ENCODE data around the gene DNASE1L1. TPM values are rescaled to one million over a fixed set of nuclear protein-coding genes. Genes with fewer than 3 reads are reported as not detected.

Gene DNASE1L1
- total and polyA plus RNA-seq, 2 donors (not counting 1 experiment from before 2014, with no cell fraction given): 11.3 to 38.5 TPM

- no peak overlapping the region for H3K27ac ChIP-seq (ENCODE audit: insufficient read depth, low read length)
Observed at GRCh38 chrX:154426916-154427770, 18.1 kb upstream of the DNASE1L1 start.

GRCh38 chrX:154420402-154420756 is 11.3 kb upstream of the DNASE1L1 start:
- no peaks in the 10 kb centered on the region for H4K20me1 ChIP-seq (ENCODE audit: control insufficient read depth, extremely low read depth, insufficient read depth, low read length)
- H3K36me3 ChIP-seq (ENCODE audit: control insufficient read depth, insufficient read depth, low read length): peaks cover 2% of the 10 kb centered on the region
- TF ChIP-seq, protein P1, sequence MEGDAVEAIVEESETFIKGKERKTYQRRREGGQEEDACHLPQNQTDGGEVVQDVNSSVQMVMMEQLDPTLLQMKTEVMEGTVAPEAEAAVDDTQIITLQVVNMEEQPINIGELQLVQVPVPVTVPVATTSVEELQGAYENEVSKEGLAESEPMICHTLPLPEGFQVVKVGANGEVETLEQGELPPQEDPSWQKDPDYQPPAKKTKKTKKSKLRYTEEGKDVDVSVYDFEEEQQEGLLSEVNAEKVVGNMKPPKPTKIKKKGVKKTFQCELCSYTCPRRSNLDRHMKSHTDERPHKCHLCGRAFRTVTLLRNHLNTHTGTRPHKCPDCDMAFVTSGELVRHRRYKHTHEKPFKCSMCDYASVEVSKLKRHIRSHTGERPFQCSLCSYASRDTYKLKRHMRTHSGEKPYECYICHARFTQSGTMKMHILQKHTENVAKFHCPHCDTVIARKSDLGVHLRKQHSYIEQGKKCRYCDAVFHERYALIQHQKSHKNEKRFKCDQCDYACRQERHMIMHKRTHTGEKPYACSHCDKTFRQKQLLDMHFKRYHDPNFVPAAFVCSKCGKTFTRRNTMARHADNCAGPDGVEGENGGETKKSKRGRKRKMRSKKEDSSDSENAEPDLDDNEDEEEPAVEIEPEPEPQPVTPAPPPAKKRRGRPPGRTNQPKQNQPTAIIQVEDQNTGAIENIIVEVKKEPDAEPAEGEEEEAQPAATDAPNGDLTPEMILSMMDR (conservative IDR thresholded peaks at IDR 0.05 in 1 of 2, IDR thresholded peaks at IDR 0.05 in 1 of 2; ENCODE audit: low read depth in 1 of 2, low read length in 2 of 2): no peak
- TF ChIP-seq EZH2 (IDR thresholded peaks at IDR 0.05; ENCODE audit: low read length, missing control alignments): no peak
- no peak overlapping the region for H3K4me2 ChIP-seq (ENCODE audit: extremely low read depth, insufficient read depth, low read length)
- no peak overlapping the region for H3K4me3 ChIP-seq (replicated peaks in 1 of 4; ENCODE audit: control extremely low read depth in 1 of 4, insufficient read depth in 1 of 4, low read depth in 3 of 4, low read length in 4 of 4)
- H3K9ac ChIP-seq (ENCODE audit: insufficient read depth, low read length): no peak overlapping the region
- H3K9me3 ChIP-seq (ENCODE audit: control insufficient read depth, insufficient read depth, low read depth, low read length): no peaks in the 10 kb centered on the region
- H3K27ac ChIP-seq (ENCODE audit: insufficient read depth, low read length): no peak overlapping the region
- no peak overlapping the region for H2AFZ ChIP-seq (ENCODE audit: low read length)
- DNase-seq (ENCODE audit: low read depth in 2 of 2): no peak
- H3K79me2 ChIP-seq (ENCODE audit: control insufficient read depth, insufficient read depth, low read length): no peaks in the 10 kb centered on the region
- H3K27me3 ChIP-seq (ENCODE audit: control insufficient read depth, insufficient read depth, low read length): no peaks in the 10 kb centered on the region
- H3K4me1 ChIP-seq (ENCODE audit: control insufficient read depth, extremely low read depth, insufficient read depth, low read length): no peaks in the 10 kb centered on the region

More at GRCh38 chrX:154426916-154427770, 18.1 kb upstream of the DNASE1L1 start:
- Histone ChIP-seq H3K36me3 (ENCODE audit: control insufficient read depth, insufficient read depth, low read length) (no peaks in the 10 kb centered on the region), H3K79me2 (ENCODE audit: control insufficient read depth, insufficient read depth, low read length) (peaks cover 14% of the 10 kb centered on the region), H3K4me2 (ENCODE audit: extremely low read depth, insufficient read depth, low read length) (no peak overlapping the region), H3K4me1 (ENCODE audit: control insufficient read depth, extremely low read depth, insufficient read depth, low read length) (no peaks in the 10 kb centered on the region), H3K4me3 (replicated peaks in 1 of 4; ENCODE audit: control extremely low read depth in 1 of 4, insufficient read depth in 1 of 4, low read depth in 3 of 4, low read length in 4 of 4) (no peak overlapping the region), H4K20me1 (ENCODE audit: control insufficient read depth, extremely low read depth, insufficient read depth, low read length) (no peaks in the 10 kb centered on the region), H2AFZ (ENCODE audit: low read length) (no peak overlapping the region), H3K9ac (ENCODE audit: insufficient read depth, low read length) (no peak overlapping the region), H3K9me3 (ENCODE audit: control insufficient read depth, insufficient read depth, low read depth, low read length) (no peaks in the 10 kb centered on the region), H3K27me3 (ENCODE audit: control insufficient read depth, insufficient read depth, low read length) (no peaks in the 10 kb centered on the region)
- DNase-seq (ENCODE audit: low read depth in 2 of 2): no peak
- TF ChIP-seq, protein P1 (conservative IDR thresholded peaks at IDR 0.05 in 1 of 2, IDR thresholded peaks at IDR 0.05 in 1 of 2; ENCODE audit: low read depth in 1 of 2, low read length in 2 of 2): no peak
- no peak for TF ChIP-seq EZH2 (IDR thresholded peaks at IDR 0.05; ENCODE audit: low read length, missing control alignments)

GRCh38 chrX:154419688-154420401 is 10.8 kb upstream of the DNASE1L1 start:
- no peak overlapping the region for H3K4me3 ChIP-seq (replicated peaks in 1 of 4; ENCODE audit: control extremely low read depth in 1 of 4, insufficient read depth in 1 of 4, low read depth in 3 of 4, low read length in 4 of 4)
- no peak overlapping the region for H3K4me2 ChIP-seq (ENCODE audit: extremely low read depth, insufficient read depth, low read length)
- H3K9ac ChIP-seq (ENCODE audit: insufficient read depth, low read length): no peak overlapping the region
- H2AFZ ChIP-seq (ENCODE audit: low read length): no peak overlapping the region
- no peaks in the 10 kb centered on the region for H4K20me1 ChIP-seq (ENCODE audit: control insufficient read depth, extremely low read depth, insufficient read depth, low read length)
- H3K79me2 ChIP-seq (ENCODE audit: control insufficient read depth, insufficient read depth, low read length): no peaks in the 10 kb centered on the region
- peaks cover 2% of the 10 kb centered on the region for H3K36me3 ChIP-seq (ENCODE audit: control insufficient read depth, insufficient read depth, low read length)
- no peak for DNase-seq (ENCODE audit: low read depth in 2 of 2)
- no peaks in the 10 kb centered on the region for H3K27me3 ChIP-seq (ENCODE audit: control insufficient read depth, insufficient read depth, low read length)
- TF ChIP-seq, protein P1 (conservative IDR thresholded peaks at IDR 0.05 in 1 of 2, IDR thresholded peaks at IDR 0.05 in 1 of 2; ENCODE audit: low read depth in 1 of 2, low read length in 2 of 2): no peak
- no peak for TF ChIP-seq EZH2 (IDR thresholded peaks at IDR 0.05; ENCODE audit: low read length, missing control alignments)
- H3K27ac ChIP-seq (ENCODE audit: insufficient read depth, low read length): no peak overlapping the region
- H3K4me1 ChIP-seq (ENCODE audit: control insufficient read depth, extremely low read depth, insufficient read depth, low read length): no peaks in the 10 kb centered on the region
- no peaks in the 10 kb centered on the region for H3K9me3 ChIP-seq (ENCODE audit: control insufficient read depth, insufficient read depth, low read depth, low read length)

Data from fibroblast of lung (primary cell).